ENCODE data around the gene CCDC122. TPM values are rescaled to one million over a fixed set of nuclear protein-coding genes. Genes with fewer than 3 reads are reported as not detected.

Gene CCDC122
- total RNA-seq, 1 experiment from 2014 or later = 10.5 TPM

- peak; percentile 76 for TF ChIP-seq E2F5 (CRISPR knock-in tag; IDR thresholded peaks at IDR 0.05)
- peak; percentile 25; the same call in 1 of the 2 replicates for TF ChIP-seq E2F1 (CRISPR knock-in tag; IDR thresholded peaks at IDR 0.05)
- TF ChIP-seq FOXK1 (CRISPR knock-in tag; IDR thresholded peaks at IDR 0.05) = peak; percentile 67; the same call in 1 of the 2 replicates
- no peak for TF ChIP-seq IRF2 (CRISPR knock-in tag; IDR thresholded peaks at IDR 0.05; ENCODE audit: borderline replicate concordance, low read depth)
- TF ChIP-seq ATF6 (CRISPR knock-in tag; IDR thresholded peaks at IDR 0.05) = no peak
- TF ChIP-seq MLX (CRISPR knock-in tag; IDR thresholded peaks at IDR 0.05) = 0 out of 2 replicates have a peak, but pooled peaks have one; percentile 64
- TF ChIP-seq PREB (CRISPR knock-in tag; IDR thresholded peaks at IDR 0.05; ENCODE audit: borderline replicate concordance) = no peak
- no peak; the same call in 1 of the 2 replicates for TF ChIP-seq PRDM15 (CRISPR knock-in tag; IDR thresholded peaks at IDR 0.05)
- TF ChIP-seq HMGXB4 (CRISPR knock-in tag; IDR thresholded peaks at IDR 0.05) = 0 out of 2 replicates have a peak, but pooled peaks have one; percentile 36
- 0 out of 2 replicates have a peak, but pooled peaks have one; percentile 79 for TF ChIP-seq ZNF138 (CRISPR knock-in tag; conservative IDR thresholded peaks at IDR 0.05)
- TF ChIP-seq ESRRA (CRISPR knock-in tag; IDR thresholded peaks at IDR 0.05; ENCODE audit: borderline replicate concordance) = 0 out of 2 replicates have a peak, but pooled peaks have one; percentile 8
- no peak for TF ChIP-seq PRRX2 (CRISPR knock-in tag; IDR thresholded peaks at IDR 0.05)
- TF ChIP-seq SOX15 (CRISPR knock-in tag; IDR thresholded peaks at IDR 0.05) = no peak
- TF ChIP-seq NFYB (CRISPR knock-in tag; conservative IDR thresholded peaks at IDR 0.05; ENCODE audit: low read depth) = no peak
- TF ChIP-seq NFE2L1 (CRISPR knock-in tag; IDR thresholded peaks at IDR 0.05) = peak; percentile 47; the same call in 1 of the 2 replicates
- TF ChIP-seq TEAD1 (CRISPR knock-in tag; IDR thresholded peaks at IDR 0.05) = no peak; the same call in 1 of the 2 replicates
- no peak for TF ChIP-seq ZBTB21 (CRISPR knock-in tag; IDR thresholded peaks at IDR 0.05; ENCODE audit: borderline replicate concordance)
- peak; percentile 23; the same call in 1 of the 2 replicates for TF ChIP-seq ZNF232 (CRISPR knock-in tag; IDR thresholded peaks at IDR 0.05)
- TF ChIP-seq ZMAT4 (CRISPR knock-in tag; IDR thresholded peaks at IDR 0.05) = no peak
- no peak for TF ChIP-seq ZNF121 (CRISPR knock-in tag; IDR thresholded peaks at IDR 0.05)
- TF ChIP-seq ZNF317 (CRISPR knock-in tag; IDR thresholded peaks at IDR 0.05; ENCODE audit: borderline replicate concordance, low read depth) = no peak
- TF ChIP-seq CREB1 (CRISPR knock-in tag; IDR thresholded peaks at IDR 0.05) = no peak; the same call in 1 of the 2 replicates
- no peak; the same call in 1 of the 2 replicates for TF ChIP-seq SMAD4 (CRISPR knock-in tag; IDR thresholded peaks at IDR 0.05)
These were observed 228 bp upstream of the CCDC122 start, which contains the start of gene LACC1 (continued) for GRCh38 chr13:43879755-43880181.

Data from WTC11 (cell line).